Ovary (tissue), 9 donors: ENCODE results near the gene VAMP4. TPM values are rescaled to one million over a fixed set of nuclear protein-coding genes. Genes with fewer than 3 reads are reported as not detected.

Source experiments
- DNase-seq, 5 donors: peaks; one replicate each; pipeline ENCODE4 v3.0.0-alpha.2; 2019 to 2020
- H3K27ac ChIP-seq, 2 donors: fragments of 200-600 bp; one replicate each; pipeline versions ENCODE4 v1.5.1 to v1.8.0; 2019 to 2022
- H3K27me3 ChIP-seq: fragments of 200-600 bp; one replicate; pipeline ENCODE4 v1.8.0; 2022
- H3K36me3 ChIP-seq: fragments of 200-600 bp; sonication (generic); one replicate; pipeline ENCODE4 v1.5.1; 2019
- H3K4me1 ChIP-seq: one replicate; pipeline ENCODE4 v1.8.1; 2013; ENCODE audit warnings: mild to moderate bottlenecking, moderate library complexity; ENCODE audit not compliant: insufficient read depth
- H3K4me3 ChIP-seq: fragments of 200-600 bp; sonication (generic); one replicate; pipeline ENCODE4 v1.5.1; 2017
- H3K9me3 ChIP-seq, 2 donors: fragments of 200-600 bp in 1 of 2; sonication (generic) in 1 of 2; one replicate each; pipeline versions ENCODE4 v1.5.1 to v1.8.1; 2013 to 2019; ENCODE audit warnings: mild to moderate bottlenecking in 1 of 2, moderate library complexity in 1 of 2
- EP300 ChIP-seq: sonication (generic); formaldehyde crosslinking; IDR thresholded peaks from one replicate; pipeline ENCODE4 v1.6.1; 2017; ENCODE audit warnings: antibody characterized with exemption
- POLR2A ChIP-seq: fragments of 450-650 bp; IDR thresholded peaks from one replicate; pipeline ENCODE4 v1.6.1; 2017; ENCODE audit warnings: antibody characterized with exemption, mild to moderate bottlenecking, moderate library complexity
- WGBS, 3 donors: extraction: QIAGEN DNeasy Blood & Tissue Kit in 1 of 3; methylation state at CpG; one replicate each; pipeline versions ENCODE4 v1.1.5 to v1.1.7; 2013 to 2017; 5-methylcytosine and 5-hydroxymethylcytosine counted together
- intact Hi-C, 4 donors: fragments of 100-400 bp; cut with DNase I; formaldehyde crosslinking; loops; one replicate each; pipeline versions ENCODE4 v1.11.0 to v1.15.1; 2022 to 2023
- polyA plus RNA-seq, 2 donors: library from polyadenylated mRNA; stranded (reverse); fragments of 200-250 nt in 1 of 2; fragments of 350-450 nt in 1 of 2; fragmentation: Illumina TruSeq in 1 of 2; extraction: RNeasy Lipid Tissue Mini Kit (QIAGEN cat#74804) in 1 of 2; gene quantifications; one replicate each; pipeline ENCODE4 v1.2.3, GENCODE V29; 2013 to 2014
- small RNA-seq: library from RNA; depleted of rRNA; stranded (forward); fragments of <200 nt; gene quantifications from one replicate; pipeline ENCODE3, GENCODE V24; 2016
- total RNA-seq, 7 donors: library from RNA; depleted of rRNA in 2 of 7; stranded (reverse); fragments of >200 nt in 2 of 7; fragmentation: NEBNext Ultra II Directional in 3 of 7; extraction: Animal tissue kit (Norgen Biotek cat#: 25700) in 3 of 7; gene quantifications; one replicate each; pipeline versions ENCODE4 v1.1.0 to v1.2.4, GENCODE V29; 2016 to 2023
- TF ChIP-seq, protein P1 (sequence below), 3 donors: fragments of 450-650 bp in 2 of 3; fragments of 200-600 bp in 1 of 3; IDR thresholded peaks; one replicate each; pipeline versions ENCODE4 v1.5.1 to v1.8.0; 2016 to 2022; ENCODE audit warnings: antibody characterized with exemption in 3 of 3, mild to moderate bottlenecking in 1 of 3
- donor health status: DM: no; HTN: no; CAD: no; lungs with moderate emphysema.
- donor health status: DM: no; HTN: no; CAD: no.
- donor health status: Bipolar disorder and iron deficiency.
- donor health status: DM: yes; HTN: yes; CAD: no.
- donor health status: DM: no; HTN: no; CAD: no.
- donor health status: DM: yes; HTN: yes; CAD: no.

Gene VAMP4
- total and polyA plus RNA-seq, 9 donors = 6.7 to 14.1 (median 12.3) TPM

DNA sequence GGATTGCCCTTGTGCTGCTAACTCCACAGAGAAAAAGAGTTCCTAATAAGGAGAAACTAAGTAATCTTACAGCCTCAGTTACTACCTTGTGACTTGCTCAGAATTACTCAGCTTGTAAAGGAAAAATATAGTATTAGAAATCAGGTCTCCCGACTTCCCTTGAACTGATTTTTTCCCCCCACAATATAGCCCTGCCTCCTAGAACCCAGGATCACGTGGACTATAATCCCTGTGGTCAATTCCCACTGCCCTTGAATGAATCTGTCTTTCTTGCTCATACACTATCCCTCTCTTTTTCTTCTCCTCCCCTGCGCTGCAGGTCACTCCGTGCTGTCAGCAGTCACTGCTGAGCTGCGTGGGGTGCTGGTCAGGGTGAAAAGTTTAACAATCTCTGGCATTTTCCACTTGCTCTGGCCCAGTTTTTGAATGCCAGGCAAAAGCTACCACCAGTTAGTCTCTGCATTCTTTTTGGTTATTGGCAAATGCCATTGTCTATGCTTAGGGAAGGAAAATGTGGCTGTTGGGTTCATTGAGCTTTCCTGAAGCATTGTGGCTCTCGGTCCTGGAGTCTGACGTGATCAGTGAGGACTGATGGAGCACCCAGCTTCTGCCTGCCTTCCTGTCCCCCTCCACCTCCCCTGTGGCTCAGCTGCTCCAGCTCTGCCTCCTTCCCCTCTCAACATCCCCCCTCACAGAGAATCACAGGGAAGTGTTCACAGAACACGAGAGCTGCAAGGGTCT is 87.5 kb downstream of the VAMP4 start:
- TF ChIP-seq POLR2A (no peak), EP300 (no peak)
- TF ChIP-seq, protein P1, sequence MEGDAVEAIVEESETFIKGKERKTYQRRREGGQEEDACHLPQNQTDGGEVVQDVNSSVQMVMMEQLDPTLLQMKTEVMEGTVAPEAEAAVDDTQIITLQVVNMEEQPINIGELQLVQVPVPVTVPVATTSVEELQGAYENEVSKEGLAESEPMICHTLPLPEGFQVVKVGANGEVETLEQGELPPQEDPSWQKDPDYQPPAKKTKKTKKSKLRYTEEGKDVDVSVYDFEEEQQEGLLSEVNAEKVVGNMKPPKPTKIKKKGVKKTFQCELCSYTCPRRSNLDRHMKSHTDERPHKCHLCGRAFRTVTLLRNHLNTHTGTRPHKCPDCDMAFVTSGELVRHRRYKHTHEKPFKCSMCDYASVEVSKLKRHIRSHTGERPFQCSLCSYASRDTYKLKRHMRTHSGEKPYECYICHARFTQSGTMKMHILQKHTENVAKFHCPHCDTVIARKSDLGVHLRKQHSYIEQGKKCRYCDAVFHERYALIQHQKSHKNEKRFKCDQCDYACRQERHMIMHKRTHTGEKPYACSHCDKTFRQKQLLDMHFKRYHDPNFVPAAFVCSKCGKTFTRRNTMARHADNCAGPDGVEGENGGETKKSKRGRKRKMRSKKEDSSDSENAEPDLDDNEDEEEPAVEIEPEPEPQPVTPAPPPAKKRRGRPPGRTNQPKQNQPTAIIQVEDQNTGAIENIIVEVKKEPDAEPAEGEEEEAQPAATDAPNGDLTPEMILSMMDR (IDR thresholded peaks at IDR 0.05) = no peak
- H3K27me3 ChIP-seq = no peaks in the 10 kb centered on the region
- H3K27ac ChIP-seq = peak overlapping the region; percentile 16 to 74
- H3K36me3 ChIP-seq = no peaks in the 10 kb centered on the region
- no peaks in the 10 kb centered on the region for H3K9me3 ChIP-seq
- peaks cover 10% of the 10 kb centered on the region for H3K4me1 ChIP-seq
- peak in 3 of 5 donors; percentile 20 to 46 (median 24) for DNase-seq
- H3K4me3 ChIP-seq = no peak overlapping the region
- intact Hi-C loops = loop anchor here in 1 of 4 donors (5.0 kb wide), 1 partner anchor 58 kb away; no protein-coding TSS in a partner anchor
- 19 to 26% (median 22%) methylated on average over 8 of the region's 8 CpGs for WGBS, 3 donors

DNA sequence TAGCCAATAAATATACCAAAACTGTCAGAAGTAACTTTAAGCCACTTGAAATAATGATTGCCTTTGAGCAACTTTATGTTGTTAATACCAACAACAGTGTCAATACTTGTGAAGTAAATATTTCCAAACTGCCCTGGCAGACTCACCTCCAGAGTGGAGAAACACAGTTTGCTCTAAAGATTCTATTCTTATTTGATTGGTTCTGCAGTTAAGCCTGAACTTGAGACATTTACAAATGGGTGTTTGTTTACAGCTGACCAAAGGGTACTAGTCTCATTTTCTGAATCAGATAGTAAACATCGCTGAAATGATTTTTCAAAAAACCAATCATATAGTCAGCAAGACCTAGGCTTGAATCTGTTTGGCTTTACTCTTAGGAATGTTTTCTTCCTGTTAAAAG is 88.1 kb downstream of the VAMP4 start:
- Histone ChIP-seq H3K27me3 (no peaks in the 10 kb centered on the region), H3K9me3 (no peaks in the 10 kb centered on the region), H3K4me3 (no peak overlapping the region), H3K36me3 (no peaks in the 10 kb centered on the region), H3K4me1 (peaks cover 10% of the 10 kb centered on the region), H3K27ac (peak overlapping the region in 1 of 2 donors; percentile 74)
- no peak for DNase-seq
- 5 to 15% (median 11%) methylated on average over 1 of the region's 1 CpG for WGBS, 3 donors
- TF ChIP-seq, protein P1 (IDR thresholded peaks at IDR 0.05) = no peak
- intact Hi-C loops = loop anchor here in 1 of 4 donors (5.0 kb wide), 1 partner anchor 59 kb away; no protein-coding TSS in a partner anchor

DNA sequence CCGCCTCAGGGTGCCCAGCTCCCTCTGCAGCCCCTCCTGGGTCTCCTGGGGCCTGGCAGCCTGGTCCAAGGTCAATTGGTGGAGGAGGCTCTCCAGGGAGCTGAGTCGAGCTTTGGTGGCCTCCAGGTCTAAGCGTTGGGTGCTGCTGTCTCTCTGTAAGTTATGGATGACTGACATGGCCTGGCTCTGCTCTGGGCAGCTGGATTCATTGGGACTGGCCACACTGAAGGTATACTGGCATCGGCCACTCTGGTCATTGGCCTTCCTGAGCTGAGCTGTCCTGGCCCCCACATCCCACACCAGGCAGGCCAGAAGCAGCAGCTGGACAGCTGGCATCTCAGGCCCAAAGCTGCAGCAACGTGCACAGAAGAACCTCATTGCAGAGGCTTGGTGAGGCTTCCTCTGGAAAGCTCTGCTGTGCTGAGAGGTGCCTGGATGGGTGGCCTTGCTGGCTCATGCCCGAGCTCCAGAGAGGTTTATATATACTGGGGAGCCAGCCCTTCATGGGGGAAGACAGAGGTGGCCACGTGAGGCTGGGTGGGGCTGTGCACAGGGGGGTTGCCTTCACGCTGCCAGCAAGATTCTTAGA is 89.5 kb downstream of the VAMP4 start, which contains the start of gene MYOC:
MYOC (minus strand) TSS at position 455 of the 589 bp plus-strand sequence; CDS start at position 378, 77 bp downstream.
- no peaks in the 10 kb centered on the region for H3K36me3 ChIP-seq
- DNase-seq = no peak
- peak within 1 kb of the TSS in 1 of 2 donors; percentile 74 for H3K27ac ChIP-seq
- H3K27me3 ChIP-seq = no peaks in the 10 kb centered on the region
- intact Hi-C loops = loop anchor here in 1 of 4 donors (5.0 kb wide), 1 partner anchor 60 kb away; no protein-coding TSS in a partner anchor
- peaks cover 10% of the 10 kb centered on the region for H3K4me1 ChIP-seq
- TF ChIP-seq, protein P1 (IDR thresholded peaks at IDR 0.05) = no peak
- TF ChIP-seq POLR2A (no peak), EP300 (no peak)
- H3K4me3 ChIP-seq = no peak within 1 kb of the TSS
- 49 to 58% (median 57%) methylated on average over 8 of the region's 8 CpGs for WGBS, 3 donors
- H3K9me3 ChIP-seq = no peaks in the 10 kb centered on the region

Small RNAs within 50 kb of the gene (small RNA-seq; reads per million reads assigned to genes)
- not detected for gene RF00601

Other genes with a start within 250 kb of the VAMP4 start
- gene MYOCOS, start 119.8 kb downstream of the VAMP4 start, total RNA-seq = under 1 TPM in 1 of 7 donors, not detected in 6; 0.57 TPM
- gene MYOCOS, start 119.8 kb downstream of the VAMP4 start, polyA plus RNA-seq = under 1 TPM in 1 of 2 donors, not detected in 1; 0.08 TPM
- gene MYOC, start 89.4 kb downstream of the VAMP4 start, total RNA-seq = 1 to 10 TPM in 5 of 7 donors, under 1 TPM in 1, not detected in 1; 0.72 to 7.1 (median 1.1) TPM
- 1 to 10 TPM in 1 of 2 donors, under 1 TPM in 1; 0.56 to 9.4 TPM for gene MYOC, start 89.4 kb downstream of the VAMP4 start, polyA plus RNA-seq
- 10 to 100 TPM in 6 of 7 donors, 1 to 10 TPM in 1; 9.1 to 24.4 (median 19.1) TPM for gene METTL13, start 39.6 kb upstream of the VAMP4 start, total RNA-seq
- 10 to 100 TPM; 14.8 to 29.1 TPM for gene METTL13, start 39.6 kb upstream of the VAMP4 start, polyA plus RNA-seq
- gene DNM3, start 99.4 kb upstream of the VAMP4 start, total RNA-seq = 1 to 10 TPM; 3.1 to 6.5 (median 4.4) TPM
- gene DNM3, start 99.4 kb upstream of the VAMP4 start, polyA plus RNA-seq = 1 to 10 TPM; 3.9 to 5.4 TPM